OCI-LY3 (cell line): ENCODE measurements around the gene KRT6A.

Experiments used
- EZH2phosphoT487 ChIP-seq: fragments of 200-600 bp; shearing (Covaris generic); IDR thresholded peaks from 2 replicates; pipeline ENCODE4 v1.6.1; 2018; ENCODE audit warnings: antibody characterized with exemption, mixed run types, low read depth
- TF ChIP-seq, protein P1 (sequence below): fragments of 200-600, 300-600 bp; sonication (generic); IDR thresholded peaks from 2 replicates; pipeline ENCODE4 v1.5.1; 2014; ENCODE audit warnings: antibody characterized with exemption, low read length, low read depth

DNA sequence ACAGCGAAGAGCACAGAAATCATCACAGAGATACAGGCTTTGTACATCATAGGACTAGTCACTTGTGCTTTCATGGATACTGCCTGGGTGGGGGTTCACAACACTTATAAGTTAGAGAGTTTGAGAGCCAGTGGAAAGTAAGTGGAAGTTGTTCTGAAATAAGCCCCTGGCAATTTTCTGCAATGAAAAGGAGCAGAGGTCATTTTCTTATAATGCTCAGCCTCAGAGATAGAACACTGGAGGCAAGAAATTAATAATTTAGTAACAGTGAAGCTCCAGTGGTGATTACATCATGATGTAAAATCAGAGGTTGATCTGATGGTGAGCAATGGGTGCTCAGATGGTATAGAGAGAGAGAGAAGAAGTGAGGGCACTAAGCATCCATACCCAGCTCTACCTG lies 5.8 kb downstream of the KRT6A start:
- TF ChIP-seq, protein P1, sequence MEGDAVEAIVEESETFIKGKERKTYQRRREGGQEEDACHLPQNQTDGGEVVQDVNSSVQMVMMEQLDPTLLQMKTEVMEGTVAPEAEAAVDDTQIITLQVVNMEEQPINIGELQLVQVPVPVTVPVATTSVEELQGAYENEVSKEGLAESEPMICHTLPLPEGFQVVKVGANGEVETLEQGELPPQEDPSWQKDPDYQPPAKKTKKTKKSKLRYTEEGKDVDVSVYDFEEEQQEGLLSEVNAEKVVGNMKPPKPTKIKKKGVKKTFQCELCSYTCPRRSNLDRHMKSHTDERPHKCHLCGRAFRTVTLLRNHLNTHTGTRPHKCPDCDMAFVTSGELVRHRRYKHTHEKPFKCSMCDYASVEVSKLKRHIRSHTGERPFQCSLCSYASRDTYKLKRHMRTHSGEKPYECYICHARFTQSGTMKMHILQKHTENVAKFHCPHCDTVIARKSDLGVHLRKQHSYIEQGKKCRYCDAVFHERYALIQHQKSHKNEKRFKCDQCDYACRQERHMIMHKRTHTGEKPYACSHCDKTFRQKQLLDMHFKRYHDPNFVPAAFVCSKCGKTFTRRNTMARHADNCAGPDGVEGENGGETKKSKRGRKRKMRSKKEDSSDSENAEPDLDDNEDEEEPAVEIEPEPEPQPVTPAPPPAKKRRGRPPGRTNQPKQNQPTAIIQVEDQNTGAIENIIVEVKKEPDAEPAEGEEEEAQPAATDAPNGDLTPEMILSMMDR = no peak
- no peak for TF ChIP-seq EZH2phosphoT487
